GM12878 (cell line): ENCODE data around the gene FRAS1. TPM values are rescaled to one million over a fixed set of nuclear protein-coding genes. Genes with fewer than 3 reads are reported as not detected.

Experiments used
- ATAC-seq: fragments of 200-7000 bp; cut with Tn5 transposase; 3 replicates; pipeline ENCODE4 v1.9.1; 2020; ENCODE audit warnings: mild to moderate bottlenecking, moderate library complexity
- BruUV-seq: library from RNA; stranded (reverse); fragments of 400-500 nt; replicated peaks from 2 replicates; lab custom pipeline; 2021; lab: Mats Ljungman, UMichigan
- CTCF ChIA-PET: fragments of 300-600 bp; sonication (Branson Sonifier 250); formaldehyde crosslinking; extraction: SDS; loops from one replicate; lab custom pipeline; 2021; ENCODE audit warnings: inconsistent platforms; lab: Yijun Ruan, JAX
- POLR2A ChIA-PET: fragments of 350-600 bp; formaldehyde crosslinking; extraction: SDS; loops from one replicate; lab custom pipeline; 2021; ENCODE audit warnings: inconsistent platforms; lab: Charles Lee
- RAD21 ChIA-PET: fragments of 300-600 bp; sonication (Branson Sonifier 250); formaldehyde crosslinking; loops from one replicate; lab custom pipeline; 2023; ENCODE audit warnings: antibody characterized with exemption; ENCODE audit not compliant: unreplicated experiment; lab: Charles Lee
- SMC1A ChIA-PET: fragments of 300-600 bp; sonication (Branson Sonifier 250); formaldehyde crosslinking; loops from one replicate; lab custom pipeline; 2023; ENCODE audit not compliant: unreplicated experiment, uncharacterized antibody; lab: Charles Lee
- DNase-seq: peaks from one replicate; pipeline ENCODE4 v3.0.0-alpha.2; 2011; ENCODE audit warnings: low read depth, low spot score
- FAIRE-seq: peaks from 3 replicates; lab custom pipeline; 2011; peaks lifted over from hg19 to GRCh38; lab: Jason Lieb, UNC
- H2AFZ ChIP-seq: 2 replicates; pipeline ENCODE4 v1.6.0; 2011; ENCODE audit warnings: low read depth, low read length, control low read depth; ENCODE audit not compliant: control insufficient read depth
- H3K27ac ChIP-seq: 2 replicates; pipeline ENCODE4 v1.5.1; 2011; ENCODE audit warnings: control low read depth; ENCODE audit not compliant: control insufficient read depth, insufficient read depth
- H3K27me3 ChIP-seq, 2 experiments: replicated peaks in 1 of 2; 2 replicates each; pipeline versions ENCODE4 v1.6.0 to v1.6.1; 2011; ENCODE audit warnings: low read length in 1 of 2; ENCODE audit not compliant: control insufficient read depth in 2 of 2, insufficient read depth in 2 of 2
- H3K36me3 ChIP-seq, 2 experiments: 2 replicates each; pipeline ENCODE4 v1.5.1; 2011; ENCODE audit warnings: low read length in 1 of 2; ENCODE audit not compliant: control insufficient read depth in 2 of 2, insufficient read depth in 2 of 2
- H3K4me1 ChIP-seq: 2 replicates; pipeline ENCODE4 v1.6.1; 2011; ENCODE audit warnings: mild to moderate bottlenecking, low read length, moderate library complexity, mixed read lengths; ENCODE audit not compliant: control insufficient read depth, insufficient read depth
- H3K4me2 ChIP-seq: 2 replicates; pipeline ENCODE4 v1.6.0; 2011; ENCODE audit warnings: control low read depth; ENCODE audit not compliant: control insufficient read depth, insufficient read depth
- H3K4me3 ChIP-seq: fragments of 200-600 bp; sonication (generic); 2 replicates; pipeline ENCODE4 v1.5.1; 2016
- H3K79me2 ChIP-seq: 2 replicates; pipeline ENCODE4 v1.6.0; 2011; ENCODE audit warnings: low read length; ENCODE audit not compliant: control insufficient read depth, insufficient read depth
- H3K9ac ChIP-seq: 2 replicates; pipeline ENCODE4 v1.8.0; 2011; ENCODE audit warnings: low read length, control low read depth, mixed read lengths; ENCODE audit not compliant: control insufficient read depth, insufficient read depth
- H3K9me3 ChIP-seq: replicated peaks from 3 replicates; pipeline ENCODE4 v1.5.1; 2011; ENCODE audit warnings: mild to moderate bottlenecking, low read length; ENCODE audit not compliant: control insufficient read depth, insufficient read depth
- H4K20me1 ChIP-seq: 2 replicates; pipeline ENCODE4 v1.6.0; 2011; ENCODE audit not compliant: control insufficient read depth, insufficient read depth
- ATF7 ChIP-seq: fragments of 450-650 bp; IDR thresholded peaks from 2 replicates; pipeline ENCODE4 v1.6.1; 2016; ENCODE audit warnings: low read depth, mild to moderate bottlenecking
- CHD2 ChIP-seq: IDR thresholded peaks from 2 replicates; pipeline ENCODE4 v1.6.1; 2011; ENCODE audit warnings: low read depth, low read length, improper control_type of control experiment, borderline replicate concordance
- EZH2 ChIP-seq: IDR thresholded peaks from 2 replicates; pipeline ENCODE4 v1.6.1; 2012; ENCODE audit warnings: low read depth, mild to moderate bottlenecking, control low read depth, inconsistent platforms, low read length, borderline replicate concordance; ENCODE audit not compliant: control insufficient read depth
- GATAD2B ChIP-seq: fragments of 450-650 bp; conservative IDR thresholded peaks from 2 replicates; pipeline ENCODE4 v1.6.1; 2017; ENCODE audit warnings: low read depth, mild to moderate bottlenecking, moderate library complexity
- HCFC1 ChIP-seq: fragments of 150-350 bp; IDR thresholded peaks from 2 replicates; pipeline ENCODE4 v1.6.1; 2014; ENCODE audit warnings: low read length
- MLLT1 ChIP-seq: fragments of 450-650 bp; IDR thresholded peaks from 2 replicates; pipeline ENCODE4 v1.6.1; 2016; ENCODE audit warnings: mild to moderate bottlenecking
- NFIC ChIP-seq: IDR thresholded peaks from 2 replicates; pipeline ENCODE4 v1.6.1; 2012; ENCODE audit warnings: low read depth, mild to moderate bottlenecking, inconsistent platforms, low read length, moderate library complexity
- NFXL1 ChIP-seq: fragments of 450-650 bp; IDR thresholded peaks from 2 replicates; pipeline ENCODE4 v1.6.1; 2017; ENCODE audit warnings: antibody characterized with exemption, mild to moderate bottlenecking, borderline replicate concordance
- NFYB ChIP-seq: IDR thresholded peaks from 2 replicates; pipeline ENCODE4 v1.6.1; 2011; ENCODE audit warnings: low read depth, mild to moderate bottlenecking, low read length, improper control_type of control experiment, moderate library complexity; ENCODE audit not compliant: insufficient read depth
- NR2F1 ChIP-seq: fragments of 450-650 bp; conservative IDR thresholded peaks from 2 replicates; pipeline ENCODE4 v1.6.1; 2017; ENCODE audit warnings: mild to moderate bottlenecking
- SMAD1 ChIP-seq: fragments of 450-650 bp; IDR thresholded peaks from 2 replicates; pipeline ENCODE4 v1.6.1; 2018; ENCODE audit warnings: mild to moderate bottlenecking, low read depth; ENCODE audit not compliant: partially characterized antibody
- SRF ChIP-seq, 2 experiments: IDR thresholded peaks; 2 replicates each; pipeline ENCODE4 v1.6.1; 2011; ENCODE audit warnings: low read depth in 2 of 2, low read length in 2 of 2, mild to moderate bottlenecking in 1 of 2, moderate library complexity in 1 of 2
- TCF7 ChIP-seq: IDR thresholded peaks from 2 replicates; pipeline ENCODE4 v1.6.1; 2014; ENCODE audit warnings: antibody characterized with exemption, borderline replicate concordance
- USF2 ChIP-seq: IDR thresholded peaks from 2 replicates; pipeline ENCODE4 v1.6.1; 2011; ENCODE audit warnings: low read depth, low read length, improper control_type of control experiment, borderline replicate concordance
- ZNF24 ChIP-seq: fragments of 450-650 bp; IDR thresholded peaks from 2 replicates; pipeline ENCODE4 v1.6.1; 2017; ENCODE audit warnings: antibody characterized with exemption, mild to moderate bottlenecking
- WGBS: methylation state at CpG from one replicate; pipeline ENCODE4 v1.1.6; 2016; ENCODE audit warnings: low lambda C conversion rate; ENCODE audit not compliant: insufficient replicate concordance, insufficient coverage; ENCODE audit errors: missing lambda C conversion rate; 5-methylcytosine and 5-hydroxymethylcytosine counted together
- in situ Hi-C: fragments of 300-500 bp; cut with MboI; formaldehyde crosslinking; loops from 9 replicates; pipeline ENCODE4 v1.14.3; 2018; ENCODE audit warnings: mixed read lengths
- intact Hi-C: fragments of 100-400 bp; cut with micrococcal nuclease; formaldehyde crosslinking; loops from one replicate; pipeline ENCODE4 v1.14.2; 2022; ENCODE audit not compliant: unreplicated experiment
- polyA plus RNA-seq, 11 experiments: library from polyadenylated mRNA; depleted of rRNA in 4 of 11; unstranded in 6 of 11; stranded (reverse) in 5 of 11; fragments of >200 nt; fragmentation: Nextera tagmentation in 4 of 11; fragmentation: Illumina TruSeq in 1 of 11; extraction: Ambion mirVana in 4 of 11; extraction: Trizol in 1 of 11; gene quantifications; 1 replicate in 1 of 11; 2 replicates in 10 of 11; pipeline versions ENCODE4 v1.2.1 to v1.2.3, GENCODE V29; 2011 to 2016; ENCODE audit warnings: inconsistent platforms in 2 of 11, missing spikeins in 2 of 11, low read depth in 1 of 11
- total RNA-seq, 4 experiments: library from RNA; depleted of rRNA in 3 of 4; stranded (reverse); fragments of >200 nt in 3 of 4; fragmentation: Illumina TruSeq in 1 of 4; extraction: Trizol in 1 of 4; gene quantifications; 2 replicates each; pipeline versions ENCODE4 v1.2.1 to v1.2.3, GENCODE V29; 2013 to 2021
- TF ChIP-seq, protein P1 (sequence below): fragments of 450-650 bp; IDR thresholded peaks from 2 replicates; pipeline ENCODE4 v1.6.1; 2016; ENCODE audit warnings: mild to moderate bottlenecking

The FRAS1 gene
- total and polyA plus RNA-seq, 10 of the 15 experiments (the other 5 are each of a cell fraction or from before 2014, with no cell fraction given) = 0.08 to 11.7 (median 0.20) TPM

DNA sequence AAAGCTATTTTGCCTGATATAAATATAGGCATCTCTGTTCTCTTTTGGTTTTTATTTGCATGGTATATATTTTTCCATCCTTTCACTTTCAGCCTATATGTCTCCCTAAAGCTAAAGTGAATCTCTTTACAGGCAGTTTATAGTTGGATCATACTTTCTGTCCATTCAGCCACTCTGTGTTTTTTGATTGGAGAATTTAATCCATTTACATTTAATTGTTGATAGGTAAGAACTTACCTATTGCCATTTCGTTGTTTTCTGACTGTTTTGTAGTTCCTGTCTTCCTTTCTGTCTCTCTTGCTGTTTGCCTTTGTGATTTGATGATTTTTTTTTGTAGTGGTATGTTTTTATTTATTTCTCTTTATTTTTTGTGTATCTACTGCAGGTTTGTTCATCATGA, 338.5 kb downstream of the FRAS1 start:
- RAD21 ChIA-PET = no interaction called here
- no peaks in the 10 kb centered on the region for H4K20me1 ChIP-seq
- SMC1A ChIA-PET = no interaction called here
- intact Hi-C loops = no loop called here
- CTCF ChIA-PET = interaction anchor here (1.4 kb wide), 1 partner anchor 11 kb away, joined by 3 read pairs; no protein-coding TSS in a partner anchor
- no peaks in the 10 kb centered on the region for H3K27me3 ChIP-seq
- WGBS = 0% methylated on average over 1 of the region's 1 CpG
- no TSS peak for BruUV-seq
- H2AFZ ChIP-seq = no peak overlapping the region
- no peak overlapping the region for H3K9ac ChIP-seq
- no peak overlapping the region for H3K27ac ChIP-seq
- DNase-seq (no peak), FAIRE-seq (no peak), ATAC-seq (no peak)
- H3K9me3 ChIP-seq = no peaks in the 10 kb centered on the region
- no peaks in the 10 kb centered on the region for H3K36me3 ChIP-seq
- no peak for TF ChIP-seq NR2F1
- TF ChIP-seq ZNF24 = no peak
- TF ChIP-seq SRF (IDR thresholded peaks at IDR 0.05; ENCODE audit: low read depth in 2 of 2, low read length in 2 of 2) = no peak
- TF ChIP-seq TCF7 = no peak
- TF ChIP-seq NFYB = no peak
- TF ChIP-seq EZH2 = no peak
- no peak for TF ChIP-seq HCFC1
- TF ChIP-seq, protein P1, sequence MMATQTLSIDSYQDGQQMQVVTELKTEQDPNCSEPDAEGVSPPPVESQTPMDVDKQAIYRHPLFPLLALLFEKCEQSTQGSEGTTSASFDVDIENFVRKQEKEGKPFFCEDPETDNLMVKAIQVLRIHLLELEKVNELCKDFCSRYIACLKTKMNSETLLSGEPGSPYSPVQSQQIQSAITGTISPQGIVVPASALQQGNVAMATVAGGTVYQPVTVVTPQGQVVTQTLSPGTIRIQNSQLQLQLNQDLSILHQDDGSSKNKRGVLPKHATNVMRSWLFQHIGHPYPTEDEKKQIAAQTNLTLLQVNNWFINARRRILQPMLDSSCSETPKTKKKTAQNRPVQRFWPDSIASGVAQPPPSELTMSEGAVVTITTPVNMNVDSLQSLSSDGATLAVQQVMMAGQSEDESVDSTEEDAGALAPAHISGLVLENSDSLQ = no peak
- no peak for TF ChIP-seq NFXL1
- TF ChIP-seq GATAD2B = no peak
- TF ChIP-seq USF2 = no peak
- TF ChIP-seq CHD2 = no peak
- no peak for TF ChIP-seq ATF7
- TF ChIP-seq MLLT1 = no peak
- TF ChIP-seq SMAD1 = no peak
- no peak for TF ChIP-seq NFIC
- TF ChIP-seq, all 136 proteins: peak for 0
- Histone ChIP-seq H3K4me2 (no peak overlapping the region), H3K4me1 (no peaks in the 10 kb centered on the region), H3K4me3 (no peak overlapping the region), H3K79me2 (no peaks in the 10 kb centered on the region)
- in situ Hi-C loops = no loop called here
- POLR2A ChIA-PET = no interaction called here
